K562 (cell line): Measurements from ENCODE around the gene GRM5. TPM values are rescaled to one million over a fixed set of nuclear protein-coding genes. Genes with fewer than 3 reads are reported as not detected.

Source experiments
- ATAC-seq: fragments of 200-7000 bp; cut with Tn5 transposase; 3 replicates; pipeline ENCODE4 v1.9.1; 2020; ENCODE audit warnings: moderate library complexity
- BruUV-seq: library from RNA; stranded (reverse); fragments of 400-500 nt; replicated peaks from 2 replicates; lab custom pipeline; 2021; lab: Mats Ljungman, UMichigan
- CTCF ChIA-PET: fragments of 300-600 bp; formaldehyde crosslinking; extraction: SDS; loops from one replicate; lab custom pipeline; 2021; ENCODE audit warnings: low intra/inter-chr PET ratio; lab: Yijun Ruan, JAX
- POLR2A ChIA-PET: fragments of 300-600, 350-650 bp; sonication (Branson Sonifier 250); formaldehyde crosslinking; extraction: SDS; loops from one replicate; lab custom pipeline; 2021; ENCODE audit warnings: antibody characterized with exemption, inconsistent platforms; lab: Yijun Ruan, JAX
- DNase-seq, 4 experiments: peaks; one replicate each; pipeline versions ENCODE4 v3.0.0 to v3.0.0-alpha.2; 2011 to 2018; ENCODE audit warnings: low spot score in 3 of 4, mixed read lengths in 3 of 4; ENCODE audit errors: extremely low read depth in 1 of 4
- FAIRE-seq: peaks from 2 replicates; lab custom pipeline; 2011; peaks lifted over from hg19 to GRCh38; lab: Jason Lieb, UNC
- H2AFZ ChIP-seq: 2 replicates; pipeline ENCODE4 v1.6.0; 2011; ENCODE audit warnings: low read depth, low read length, control low read depth, inconsistent platforms
- H3K27ac ChIP-seq: fragments of 200-600 bp; 3 replicates; pipeline ENCODE4 v1.8.0; 2011; ENCODE audit warnings: low read depth, mild to moderate bottlenecking, control low read depth, inconsistent platforms, low read length, moderate library complexity, mixed read lengths; ENCODE audit errors: extremely low read depth
- H3K27me3 ChIP-seq, 2 experiments: fragments of 300-600 bp in 1 of 2; 2 replicates in 1 of 2; 3 replicates in 1 of 2; pipeline versions ENCODE4 v1.6.0 to v1.8.0; 2011; ENCODE audit warnings: inconsistent platforms in 2 of 2, low read length in 2 of 2, mild to moderate bottlenecking in 1 of 2, mixed read lengths in 1 of 2, moderate library complexity in 1 of 2; ENCODE audit not compliant: control insufficient read depth in 2 of 2, insufficient read depth in 2 of 2
- H3K36me3 ChIP-seq: fragments of 300-600 bp; 3 replicates; pipeline ENCODE4 v1.8.0; 2011; ENCODE audit warnings: mild to moderate bottlenecking, low read length, inconsistent platforms; ENCODE audit not compliant: control insufficient read depth, insufficient read depth
- H3K4me1 ChIP-seq, 2 experiments: fragments of 200-600 bp in 1 of 2; replicated peaks in 1 of 2; 2 replicates in 1 of 2; 3 replicates in 1 of 2; pipeline versions ENCODE4 v1.5.1 to v1.8.0; 2011; ENCODE audit warnings: inconsistent platforms in 2 of 2, low read length in 2 of 2, mild to moderate bottlenecking in 1 of 2, mixed read lengths in 1 of 2, moderate library complexity in 1 of 2; ENCODE audit not compliant: control insufficient read depth in 2 of 2, insufficient read depth in 2 of 2
- H3K4me2 ChIP-seq: 2 replicates; pipeline ENCODE4 v1.6.1; 2011; ENCODE audit warnings: low read length, control low read depth, inconsistent platforms, mixed read lengths; ENCODE audit not compliant: insufficient read depth
- H3K4me3 ChIP-seq: fragments of 200-600 bp; sonication (generic), shearing (Covaris generic); 2 replicates; pipeline ENCODE4 v1.5.1; 2016; ENCODE audit warnings: control low read depth, inconsistent platforms
- H3K79me2 ChIP-seq: fragments of 200-600 bp; 3 replicates; pipeline ENCODE4 v1.8.0; 2011; ENCODE audit warnings: low read length, inconsistent platforms; ENCODE audit not compliant: control insufficient read depth, insufficient read depth
- H3K9ac ChIP-seq, 2 experiments: 2 replicates each; pipeline versions ENCODE4 v1.6.0 to v1.6.1; 2011; ENCODE audit warnings: low read depth in 2 of 2, low read length in 2 of 2, control low read depth in 1 of 2, inconsistent platforms in 1 of 2, mild to moderate bottlenecking in 1 of 2, mixed read lengths in 1 of 2; ENCODE audit not compliant: insufficient read depth in 1 of 2
- H3K9me1 ChIP-seq: one replicate; pipeline ENCODE4 v1.6.0; 2011; ENCODE audit warnings: inconsistent platforms, mild to moderate bottlenecking, low read length, moderate library complexity; ENCODE audit not compliant: control insufficient read depth, insufficient read depth
- H3K9me3 ChIP-seq: replicated peaks from 2 replicates; pipeline ENCODE4 v1.5.1; 2011; ENCODE audit warnings: low read depth, low read length, inconsistent platforms; ENCODE audit not compliant: control insufficient read depth, insufficient read depth
- H4K20me1 ChIP-seq: replicated peaks from 2 replicates; pipeline ENCODE4 v1.6.1; 2011; ENCODE audit warnings: low read length, inconsistent platforms, mixed read lengths; ENCODE audit not compliant: control insufficient read depth, insufficient read depth
- E2F3 ChIP-seq: fragments of 250-450 bp; sonication (Bioruptor Pico); IDR thresholded peaks from 2 replicates; pipeline ENCODE4 v1.4.0; 2020; ENCODE audit warnings: mild to moderate bottlenecking
- GABPA ChIP-seq: fragments of 200-800 bp; sonication (Bioruptor generic); conservative IDR thresholded peaks from 2 replicates; pipeline ENCODE4 v1.6.1; 2016; ENCODE audit warnings: low read depth, missing genetic modification characterization, missing compliant biosample characterization
- JUNB ChIP-seq: fragments of 450-650 bp; formaldehyde crosslinking; conservative IDR thresholded peaks from 2 replicates; pipeline ENCODE4 v1.4.0; 2020; ENCODE audit warnings: mild to moderate bottlenecking
- MYC ChIP-seq, 2 experiments: fragments of 250-450 bp in 1 of 2; sonication (Bioruptor Pico) in 1 of 2; IDR thresholded peaks; 2 replicates each; pipeline versions ENCODE4 v1.5.1 to v1.6.1; 2012 to 2021; ENCODE audit warnings: low read depth in 2 of 2, borderline replicate concordance in 1 of 2, improper control_type of control experiment in 1 of 2, low read length in 1 of 2, mild to moderate bottlenecking in 1 of 2, moderate library complexity in 1 of 2
- MYNN ChIP-seq, 2 experiments: sonication (generic); formaldehyde crosslinking in 1 of 2; IDR thresholded peaks; 2 replicates each; pipeline versions ENCODE4 v1.5.0 to v1.6.1; 2016 to 2020; ENCODE audit warnings: antibody characterized with exemption in 1 of 2, missing genetic modification reagents in 1 of 2
- NR4A1 ChIP-seq, 2 experiments: fragments of 250-450 bp in 1 of 2; fragments of 450-650 bp in 1 of 2; sonication (Bioruptor Pico) in 1 of 2; IDR thresholded peaks; 2 replicates each; pipeline versions ENCODE4 v1.4.0 to v1.6.1; 2016 to 2020; ENCODE audit warnings: mild to moderate bottlenecking in 2 of 2, missing compliant biosample characterization in 1 of 2, missing genetic modification characterization in 1 of 2, moderate library complexity in 1 of 2
- PML ChIP-seq: IDR thresholded peaks from 2 replicates; pipeline ENCODE4 v1.6.1; 2012; ENCODE audit warnings: low read length, inconsistent platforms
- SAFB ChIP-seq: fragments of 200-400 bp; formaldehyde crosslinking; IDR thresholded peaks from 2 replicates; pipeline ENCODE4 v1.6.1; 2017; ENCODE audit warnings: low read depth, low read length, borderline replicate concordance
- SAFB2 ChIP-seq: fragments of 200-400 bp; formaldehyde crosslinking; IDR thresholded peaks from 2 replicates; pipeline ENCODE4 v1.6.1; 2018; ENCODE audit warnings: borderline replicate concordance, low read length, low read depth, moderate library complexity; ENCODE audit not compliant: severe bottlenecking
- SOX6 ChIP-seq: fragments of 450-650 bp; IDR thresholded peaks from 2 replicates; pipeline ENCODE4 v1.6.1; 2014; ENCODE audit warnings: mild to moderate bottlenecking
- TAF7 ChIP-seq: fragments of 450-650 bp; IDR thresholded peaks from 2 replicates; pipeline ENCODE4 v1.6.1; 2016; ENCODE audit warnings: missing genetic modification characterization, missing compliant biosample characterization
- WGBS: fragments of 100-300 bp; shearing (Covaris generic); methylation state at CpG from one replicate; pipeline ENCODE4 v1.1.6; 2016; ENCODE audit warnings: low coverage, mixed read lengths; ENCODE audit not compliant: insufficient coverage; ENCODE audit errors: missing lambda C conversion rate; 5-methylcytosine and 5-hydroxymethylcytosine counted together
- in situ Hi-C: fragments of 300-500 bp; cut with MboI; formaldehyde crosslinking; loops from 4 replicates; pipeline ENCODE4 v1.15.0; 2018; ENCODE audit warnings: inconsistent platforms, mixed read lengths
- intact Hi-C: fragments of 100-400 bp; cut with micrococcal nuclease; formaldehyde crosslinking; loops from 2 replicates; pipeline ENCODE4 v1.14.2; 2022
- polyA plus RNA-seq, 8 experiments: library from polyadenylated mRNA; depleted of rRNA in 4 of 8; stranded (reverse) in 5 of 8; unstranded in 3 of 8; fragments of >200 nt; fragmentation: Nextera tagmentation in 2 of 8; fragmentation: Illumina TruSeq in 1 of 8; extraction: Ambion mirVana in 2 of 8; extraction: Trizol in 1 of 8; gene quantifications; 2 replicates each; pipeline versions ENCODE4 v1.2.1 to v1.2.3, GENCODE V29; 2011 to 2014; ENCODE audit warnings: inconsistent platforms in 1 of 8, missing spikeins in 1 of 8
- total RNA-seq, 7 experiments: library from RNA; depleted of rRNA in 6 of 7; stranded (reverse); fragments of >200 nt in 6 of 7; fragmentation: Illumina TruSeq in 2 of 7; extraction: Trizol in 2 of 7; gene quantifications; 2 replicates each; pipeline versions ENCODE4 v1.2.1 to v1.2.3, GENCODE V29; 2011 to 2021; ENCODE audit warnings: low replicate concordance in 1 of 7
- TF ChIP-seq, protein P1 (sequence below): fragments of 450-650 bp; formaldehyde crosslinking; conservative IDR thresholded peaks from 2 replicates; pipeline ENCODE4 v1.4.0; 2022; ENCODE audit warnings: mild to moderate bottlenecking, missing genetic modification characterization
- TF ChIP-seq, protein P2 (sequence below): fragments of 450-650 bp; IDR thresholded peaks from 2 replicates; pipeline ENCODE4 v1.6.1; 2016; ENCODE audit warnings: low read depth

Gene GRM5
- total and polyA plus RNA-seq, 9 of the 15 experiments (the other 6 are each of a cell fraction or from before 2014, with no cell fraction given) = not detected

DNA sequence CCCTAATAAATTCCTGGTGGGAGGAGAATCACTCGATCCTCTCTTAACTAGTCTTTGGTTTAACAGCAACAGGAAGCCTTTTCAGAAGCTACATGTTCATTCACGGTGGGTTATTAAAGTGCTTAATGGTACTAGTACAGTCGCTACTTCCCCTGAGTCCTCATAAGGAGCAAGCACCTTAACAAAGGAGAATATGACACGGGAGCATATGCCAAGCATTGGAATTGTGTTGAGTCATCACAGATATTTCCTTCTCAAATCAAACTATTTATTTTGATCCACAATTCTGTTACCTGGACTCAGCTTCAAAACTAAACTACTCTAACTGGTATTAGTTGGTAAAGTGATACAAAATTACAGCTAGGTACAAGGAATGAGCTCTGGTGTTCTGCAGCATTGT, 550.8 kb downstream of the GRM5 start:
- Histone ChIP-seq H3K9ac (no peak overlapping the region), H4K20me1 (no peaks in the 10 kb centered on the region; the same call in 1 of the 2 replicates), H3K9me1 (no peaks in the 10 kb centered on the region), H3K4me3 (no peak overlapping the region), H3K27ac (no peak overlapping the region), H3K79me2 (no peaks in the 10 kb centered on the region), H3K27me3 (peaks cover 0 to 4% of the 10 kb centered on the region in 2 experiments; a peak in 2 of 5 replicates), H3K36me3 (no peaks in the 10 kb centered on the region), H2AFZ (no peak overlapping the region), H3K9me3 (no peaks in the 10 kb centered on the region), H3K4me1 (no peaks in the 10 kb centered on the region), H3K4me2 (no peak overlapping the region)
- ChIA-PET POLR2A (interaction anchor here (0.7 kb wide), 1 partner anchor 1072 kb away, joined by 3 read pairs; no protein-coding TSS in a partner anchor), CTCF (no interaction called here)
- FAIRE-seq = no peak
- BruUV-seq = no TSS peak
- ATAC-seq = no peak
- intact Hi-C loops (no loop called here), in situ Hi-C loops (no loop called here)
- 0% methylated on average over 4 of the region's 4 CpGs for WGBS
- no peak for DNase-seq
- TF ChIP-seq SOX6 = no peak
- no peak for TF ChIP-seq E2F3 (CRISPR knock-in tag)
- no peak for TF ChIP-seq SAFB2
- TF ChIP-seq PML = no peak
- TF ChIP-seq SAFB = no peak
- no peak for TF ChIP-seq GABPA (tag)
- TF ChIP-seq, protein P1, sequence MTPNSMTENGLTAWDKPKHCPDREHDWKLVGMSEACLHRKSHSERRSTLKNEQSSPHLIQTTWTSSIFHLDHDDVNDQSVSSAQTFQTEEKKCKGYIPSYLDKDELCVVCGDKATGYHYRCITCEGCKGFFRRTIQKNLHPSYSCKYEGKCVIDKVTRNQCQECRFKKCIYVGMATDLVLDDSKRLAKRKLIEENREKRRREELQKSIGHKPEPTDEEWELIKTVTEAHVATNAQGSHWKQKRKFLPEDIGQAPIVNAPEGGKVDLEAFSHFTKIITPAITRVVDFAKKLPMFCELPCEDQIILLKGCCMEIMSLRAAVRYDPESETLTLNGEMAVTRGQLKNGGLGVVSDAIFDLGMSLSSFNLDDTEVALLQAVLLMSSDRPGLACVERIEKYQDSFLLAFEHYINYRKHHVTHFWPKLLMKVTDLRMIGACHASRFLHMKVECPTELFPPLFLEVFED (CRISPR knock-in tag) = no peak
- no peak for TF ChIP-seq MYNN (IDR thresholded peaks at IDR 0.05)
- no peak for TF ChIP-seq MYNN (CRISPR knock-in tag; IDR thresholded peaks at IDR 0.05)
- no peak for TF ChIP-seq JUNB
- no peak for TF ChIP-seq MYC (IDR thresholded peaks at IDR 0.05; ENCODE audit: low read depth, low read length)
- TF ChIP-seq MYC (CRISPR knock-in tag; IDR thresholded peaks at IDR 0.05; ENCODE audit: borderline replicate concordance, low read depth) = no peak
- TF ChIP-seq, protein P2, sequence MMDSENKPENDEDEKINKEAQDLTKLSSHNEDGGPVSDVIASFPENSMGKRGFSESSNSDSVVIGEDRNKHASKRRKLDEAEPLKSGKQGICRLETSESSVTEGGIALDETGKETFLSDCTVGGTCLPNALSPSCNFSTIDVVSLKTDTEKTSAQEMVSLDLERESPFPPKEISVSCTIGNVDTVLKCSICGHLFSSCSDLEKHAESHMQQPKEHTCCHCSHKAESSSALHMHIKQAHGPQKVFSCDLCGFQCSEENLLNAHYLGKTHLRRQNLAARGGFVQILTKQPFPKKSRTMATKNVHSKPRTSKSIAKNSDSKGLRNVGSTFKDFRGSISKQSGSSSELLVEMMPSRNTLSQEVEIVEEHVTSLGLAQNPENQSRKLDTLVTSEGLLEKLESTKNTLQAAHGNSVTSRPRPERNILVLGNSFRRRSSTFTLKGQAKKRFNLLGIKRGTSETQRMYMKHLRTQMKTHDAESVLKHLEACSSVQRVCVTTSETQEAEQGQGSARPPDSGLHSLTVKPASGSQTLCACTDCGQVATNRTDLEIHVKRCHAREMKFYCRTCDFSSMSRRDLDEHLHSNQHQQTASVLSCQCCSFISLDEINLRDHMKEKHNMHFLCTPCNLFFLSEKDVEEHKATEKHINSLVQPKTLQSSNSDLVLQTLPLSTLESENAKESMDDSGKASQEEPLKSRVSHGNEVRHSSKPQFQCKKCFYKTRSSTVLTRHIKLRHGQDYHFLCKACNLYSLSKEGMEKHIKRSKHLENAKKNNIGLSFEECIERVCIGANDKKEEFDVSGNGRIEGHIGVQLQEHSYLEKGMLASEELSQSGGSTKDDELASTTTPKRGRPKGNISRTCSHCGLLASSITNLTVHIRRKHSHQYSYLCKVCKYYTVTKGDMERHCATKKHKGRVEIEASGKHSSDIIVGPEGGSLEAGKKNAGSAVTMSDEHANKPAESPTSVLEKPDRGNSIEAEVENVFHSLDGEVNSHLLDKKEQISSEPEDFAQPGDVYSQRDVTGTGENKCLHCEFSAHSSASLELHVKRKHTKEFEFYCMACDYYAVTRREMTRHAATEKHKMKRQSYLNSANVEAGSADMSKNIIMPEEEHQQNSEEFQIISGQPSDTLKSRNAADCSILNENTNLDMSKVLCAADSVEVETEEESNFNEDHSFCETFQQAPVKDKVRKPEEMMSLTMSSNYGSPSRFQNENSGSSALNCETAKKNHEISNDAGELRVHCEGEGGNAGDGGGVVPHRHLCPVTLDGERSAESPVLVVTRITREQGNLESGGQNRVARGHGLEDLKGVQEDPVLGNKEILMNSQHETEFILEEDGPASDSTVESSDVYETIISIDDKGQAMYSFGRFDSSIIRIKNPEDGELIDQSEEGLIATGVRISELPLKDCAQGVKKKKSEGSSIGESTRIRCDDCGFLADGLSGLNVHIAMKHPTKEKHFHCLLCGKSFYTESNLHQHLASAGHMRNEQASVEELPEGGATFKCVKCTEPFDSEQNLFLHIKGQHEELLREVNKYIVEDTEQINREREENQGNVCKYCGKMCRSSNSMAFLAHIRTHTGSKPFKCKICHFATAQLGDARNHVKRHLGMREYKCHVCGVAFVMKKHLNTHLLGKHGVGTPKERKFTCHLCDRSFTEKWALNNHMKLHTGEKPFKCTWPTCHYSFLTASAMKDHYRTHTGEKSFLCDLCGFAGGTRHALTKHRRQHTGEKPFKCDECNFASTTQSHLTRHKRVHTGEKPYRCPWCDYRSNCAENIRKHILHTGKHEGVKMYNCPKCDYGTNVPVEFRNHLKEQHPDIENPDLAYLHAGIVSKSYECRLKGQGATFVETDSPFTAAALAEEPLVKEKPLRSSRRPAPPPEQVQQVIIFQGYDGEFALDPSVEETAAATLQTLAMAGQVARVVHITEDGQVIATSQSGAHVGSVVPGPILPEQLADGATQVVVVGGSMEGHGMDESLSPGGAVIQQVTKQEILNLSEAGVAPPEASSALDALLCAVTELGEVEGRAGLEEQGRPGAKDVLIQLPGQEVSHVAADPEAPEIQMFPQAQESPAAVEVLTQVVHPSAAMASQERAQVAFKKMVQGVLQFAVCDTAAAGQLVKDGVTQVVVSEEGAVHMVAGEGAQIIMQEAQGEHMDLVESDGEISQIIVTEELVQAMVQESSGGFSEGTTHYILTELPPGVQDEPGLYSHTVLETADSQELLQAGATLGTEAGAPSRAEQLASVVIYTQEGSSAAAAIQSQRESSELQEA = no peak
- no peak for TF ChIP-seq NR4A1 (CRISPR knock-in tag; IDR thresholded peaks at IDR 0.05)
- TF ChIP-seq NR4A1 (tag; IDR thresholded peaks at IDR 0.05) = no peak
- no peak for TF ChIP-seq TAF7
